H1 (cell line): ENCODE measurements around the gene CCDC9B. TPM values are rescaled to one million over a fixed set of nuclear protein-coding genes. Genes with fewer than 3 reads are reported as not detected.

ENCODE experiments used
- CTCF ChIA-PET: fragments of 300-600 bp; sonication (Branson Sonifier 250); formaldehyde crosslinking; loops from one replicate; lab custom pipeline; 2021; ENCODE audit not compliant: partially characterized antibody; lab: Charles Lee
- POLR2A ChIA-PET: fragments of 300-600 bp; sonication (Branson Sonifier 250); formaldehyde crosslinking; loops from one replicate; lab custom pipeline; 2021; ENCODE audit warnings: inconsistent platforms; ENCODE audit not compliant: partially characterized antibody; lab: Charles Lee
- DNase-seq, 2 experiments: peaks; one replicate each; pipeline versions ENCODE4 v3.0.0 to v3.0.0-alpha.2; 2010 to 2022; ENCODE audit warnings: low spot score in 2 of 2, low read depth in 1 of 2, mixed read lengths in 1 of 2
- FAIRE-seq: peaks from 2 replicates; lab custom pipeline; 2011; peaks lifted over from hg19 to GRCh38; lab: Jason Lieb, UNC
- H2AFZ ChIP-seq: 2 replicates; pipeline ENCODE4 v1.8.1; 2012; ENCODE audit warnings: low read length, inconsistent platforms
- H2AK5ac ChIP-seq: 2 replicates; pipeline ENCODE4 v1.6.1; 2013; ENCODE audit warnings: low read depth, low read length
- H2BK120ac ChIP-seq: replicated peaks from 2 replicates; pipeline ENCODE3; 2013; ENCODE audit warnings: low read depth, low read length, inconsistent platforms
- H2BK12ac ChIP-seq: 2 replicates; pipeline ENCODE4 v1.6.1; 2013; ENCODE audit warnings: low read depth, low read length
- H2BK15ac ChIP-seq: 2 replicates; pipeline ENCODE4 v1.6.1; 2013; ENCODE audit warnings: low read length
- H2BK20ac ChIP-seq: 2 replicates; pipeline ENCODE4 v1.6.1; 2013; ENCODE audit warnings: low read length
- H2BK5ac ChIP-seq: 2 replicates; pipeline ENCODE4 v1.6.1; 2013; ENCODE audit warnings: low read depth, low read length
- H3K14ac ChIP-seq: 2 replicates; pipeline ENCODE4 v1.6.1; 2013; ENCODE audit warnings: inconsistent platforms; ENCODE audit not compliant: insufficient read length
- H3K18ac ChIP-seq: 2 replicates; pipeline ENCODE4 v1.6.1; 2013; ENCODE audit warnings: low read length; ENCODE audit errors: extremely low read depth
- H3K23ac ChIP-seq: 2 replicates; pipeline ENCODE4 v1.6.1; 2013; ENCODE audit warnings: inconsistent platforms; ENCODE audit not compliant: insufficient read length
- H3K23me2 ChIP-seq: 2 replicates; pipeline ENCODE4 v1.6.1; 2013; ENCODE audit warnings: low read depth, low read length
- H3K27ac ChIP-seq: 2 replicates; pipeline ENCODE4 v1.6.1; 2011; ENCODE audit warnings: low read depth, low read length, inconsistent platforms
- H3K27me3 ChIP-seq, 4 experiments: replicated peaks in 1 of 4; 1 replicate in 1 of 4; 2 replicates in 3 of 4; pipeline versions ENCODE4 v1.6.1 to v1.8.1; 2011 to 2013; ENCODE audit warnings: low read length in 3 of 4, mild to moderate bottlenecking in 3 of 4, inconsistent platforms in 2 of 4, mixed read lengths in 2 of 4, moderate library complexity in 1 of 4; ENCODE audit not compliant: control insufficient read depth in 3 of 4, insufficient read depth in 3 of 4; ENCODE audit errors: extremely low read depth in 1 of 4
- H3K36me3 ChIP-seq, 4 experiments: 2 replicates each; pipeline versions ENCODE4 v1.6.1 to v1.8.1; 2011 to 2013; ENCODE audit warnings: mild to moderate bottlenecking in 4 of 4, low read length in 3 of 4, moderate library complexity in 2 of 4, control low read depth in 1 of 4, inconsistent platforms in 1 of 4; ENCODE audit not compliant: insufficient read depth in 4 of 4, control insufficient read depth in 2 of 4
- H3K4ac ChIP-seq: replicated peaks from 2 replicates; pipeline ENCODE3; 2013; ENCODE audit warnings: low read length, low read depth, mixed read lengths, inconsistent platforms; ENCODE audit not compliant: insufficient read length
- H3K4me1 ChIP-seq, 4 experiments: replicated peaks in 1 of 4; 1 replicate in 1 of 4; 2 replicates in 3 of 4; pipeline versions ENCODE4 v1.6.1 to v1.8.1; 2011 to 2013; ENCODE audit warnings: low read length in 3 of 4, inconsistent platforms in 2 of 4, mixed read lengths in 1 of 4; ENCODE audit not compliant: insufficient read depth in 4 of 4, control insufficient read depth in 3 of 4
- H3K4me2 ChIP-seq, 2 experiments: 2 replicates each; pipeline versions ENCODE4 v1.6.1 to v1.8.1; 2011 to 2013; ENCODE audit warnings: low read depth in 2 of 2, low read length in 2 of 2, control low read depth in 1 of 2, inconsistent platforms in 1 of 2, mild to moderate bottlenecking in 1 of 2; ENCODE audit not compliant: insufficient read depth in 1 of 2
- H3K4me3 ChIP-seq, 4 experiments: fragments of 200-600, 300-600 bp in 1 of 4; sonication (generic), shearing (Covaris generic), sonication (Bioruptor Twin) in 1 of 4; 2 replicates each; pipeline versions ENCODE4 v1.5.1 to v1.8.1; 2011 to 2016; ENCODE audit warnings: low read length in 4 of 4, low read depth in 3 of 4, control low read depth in 2 of 4, inconsistent platforms in 2 of 4, mild to moderate bottlenecking in 2 of 4, mixed read lengths in 1 of 4, moderate library complexity in 1 of 4; ENCODE audit not compliant: insufficient read depth in 2 of 4; ENCODE audit errors: extremely low read depth in 1 of 4
- H3K56ac ChIP-seq: replicated peaks from 2 replicates; pipeline ENCODE3; 2013; ENCODE audit warnings: low read depth, mild to moderate bottlenecking, mixed read lengths, low read length, inconsistent platforms; ENCODE audit not compliant: insufficient read length
- H3K79me1 ChIP-seq: 2 replicates; pipeline ENCODE4 v1.6.1; 2013; ENCODE audit warnings: low read depth, low read length, control low read depth
- H3K79me2 ChIP-seq, 2 experiments: 2 replicates each; pipeline versions ENCODE4 v1.6.1 to v1.8.1; 2012 to 2013; ENCODE audit warnings: low read length in 2 of 2, mild to moderate bottlenecking in 2 of 2, inconsistent platforms in 1 of 2; ENCODE audit not compliant: insufficient read depth in 2 of 2, control insufficient read depth in 1 of 2
- H3K9ac ChIP-seq, 4 experiments: replicated peaks in 1 of 4; 1 replicate in 1 of 4; 2 replicates in 3 of 4; pipeline versions ENCODE4 v1.6.1 to v1.8.1; 2011 to 2013; ENCODE audit warnings: low read depth in 3 of 4, low read length in 3 of 4, control low read depth in 2 of 4, mild to moderate bottlenecking in 2 of 4, moderate library complexity in 2 of 4, inconsistent platforms in 1 of 4; ENCODE audit errors: extremely low read depth in 1 of 4
- H3K9me3 ChIP-seq, 2 experiments: 2 replicates each; pipeline versions ENCODE4 v1.6.1 to v1.8.1; 2012 to 2013; ENCODE audit warnings: mild to moderate bottlenecking in 2 of 2, moderate library complexity in 2 of 2, control low read depth in 1 of 2, inconsistent platforms in 1 of 2, low read depth in 1 of 2, low read length in 1 of 2, mixed read lengths in 1 of 2; ENCODE audit not compliant: insufficient read depth in 2 of 2
- H4K20me1 ChIP-seq, 2 experiments: replicated peaks in 1 of 2; 2 replicates each; pipeline versions ENCODE3 to v1.8.1; 2011 to 2013; ENCODE audit warnings: inconsistent platforms in 2 of 2, low read length in 2 of 2, mild to moderate bottlenecking in 1 of 2; ENCODE audit not compliant: insufficient read depth in 2 of 2, control insufficient read depth in 1 of 2
- H4K5ac ChIP-seq: 2 replicates; pipeline ENCODE4 v1.6.1; 2013; ENCODE audit warnings: low read length, low read depth, mixed read lengths, inconsistent platforms; ENCODE audit not compliant: insufficient read length
- H4K8ac ChIP-seq: 2 replicates; pipeline ENCODE4 v1.8.0; 2013; ENCODE audit warnings: mild to moderate bottlenecking, moderate library complexity, low read length, inconsistent platforms; ENCODE audit not compliant: insufficient read depth; ENCODE audit errors: extremely low read depth
- H4K91ac ChIP-seq: replicated peaks from 2 replicates; pipeline ENCODE3; 2013; ENCODE audit warnings: low read length, mixed read lengths, inconsistent platforms; ENCODE audit not compliant: insufficient read length
- CBX5 ChIP-seq: fragments of 300-800, 300-1000 bp; sonication (generic); IDR thresholded peaks from 2 replicates; pipeline ENCODE4 v1.7.1; 2016; ENCODE audit warnings: antibody characterized with exemption, low read length, low read depth
- CEBPB ChIP-seq: IDR thresholded peaks from 2 replicates; pipeline ENCODE4 v1.6.1; 2012; ENCODE audit warnings: low read depth, low read length
- CTBP2 ChIP-seq: IDR thresholded peaks from 2 replicates; pipeline ENCODE4 v1.7.0; 2011; ENCODE audit warnings: borderline replicate concordance, mild to moderate bottlenecking, moderate library complexity, mixed read lengths, low read length; ENCODE audit not compliant: insufficient read depth, insufficient read length
- CTCF ChIP-seq, 3 experiments: IDR thresholded peaks; 1 replicate in 2 of 3; 2 replicates in 1 of 3; pipeline versions ENCODE4 v1.5.1 to v1.6.1; 2011; ENCODE audit warnings: low read length in 3 of 3, mild to moderate bottlenecking in 3 of 3, inconsistent platforms in 2 of 3, low read depth in 1 of 3, moderate library complexity in 1 of 3; ENCODE audit not compliant: insufficient read depth in 1 of 3; ENCODE audit errors: control extremely low read depth in 1 of 3
- EP300 ChIP-seq, 2 experiments: IDR thresholded peaks; 1 replicate in 1 of 2; 2 replicates in 1 of 2; pipeline ENCODE4 v1.6.1; 2011 to 2012; ENCODE audit warnings: low read depth in 2 of 2, low read length in 2 of 2, mild to moderate bottlenecking in 2 of 2, borderline replicate concordance in 1 of 2, inconsistent platforms in 1 of 2, moderate library complexity in 1 of 2
- FOSL1 ChIP-seq: IDR thresholded peaks from 2 replicates; pipeline ENCODE4 v1.6.1; 2011; ENCODE audit warnings: mild to moderate bottlenecking, low read depth, low read length, moderate library complexity; ENCODE audit not compliant: insufficient read depth
- JUND ChIP-seq: IDR thresholded peaks from 2 replicates; pipeline ENCODE4 v1.6.1; 2011; ENCODE audit warnings: mild to moderate bottlenecking, improper control_type of control experiment, low read length
- POU5F1 ChIP-seq: IDR thresholded peaks from 2 replicates; pipeline ENCODE4 v1.6.1; 2011; ENCODE audit warnings: low read depth, mild to moderate bottlenecking, low read length, moderate library complexity
- SP2 ChIP-seq: IDR thresholded peaks from 2 replicates; pipeline ENCODE4 v1.6.1; 2012; ENCODE audit warnings: mild to moderate bottlenecking, low read length, inconsistent platforms
- SP4 ChIP-seq: IDR thresholded peaks from 2 replicates; pipeline ENCODE4 v1.6.1; 2012; ENCODE audit warnings: low read length, inconsistent platforms
- TCF12 ChIP-seq: IDR thresholded peaks from 2 replicates; pipeline ENCODE4 v1.6.1; 2011; ENCODE audit warnings: low read depth, mild to moderate bottlenecking, low read length
- TEAD4 ChIP-seq: IDR thresholded peaks from 2 replicates; pipeline ENCODE4 v1.6.1; 2012; ENCODE audit warnings: low read depth, low read length, inconsistent platforms, mixed read lengths
- WGBS, 2 experiments: shearing (Covaris generic) in 1 of 2; methylation state at CpG; one replicate each; pipeline versions ENCODE4 v1.1.6 to v1.1.7; 2013 to 2015; ENCODE audit warnings: low lambda C conversion rate in 2 of 2, mixed read lengths in 2 of 2, inconsistent platforms in 1 of 2, low coverage in 1 of 2, missing lambda C conversion rate in 1 of 2; ENCODE audit not compliant: insufficient replicate concordance in 2 of 2, insufficient coverage in 1 of 2, insufficient read length in 1 of 2; ENCODE audit errors: extremely low coverage in 1 of 2, missing lambda C conversion rate in 1 of 2; 5-methylcytosine and 5-hydroxymethylcytosine counted together
- polyA plus RNA-seq, 7 experiments: library from polyadenylated mRNA; depleted of rRNA in 3 of 7; stranded (reverse) in 5 of 7; unstranded in 2 of 7; fragments of >200 nt in 5 of 7; fragments of 200-250 nt in 2 of 7; gene quantifications; 1 replicate in 5 of 7; 2 replicates in 1 of 7; 4 replicates in 1 of 7; pipeline versions ENCODE4 v1.2.1 to v1.2.3, GENCODE V29; 2011 to 2013; ENCODE audit warnings: missing spikeins in 2 of 7, mixed read lengths in 2 of 7
- total RNA-seq: library from RNA; stranded (reverse); fragmentation: NEBNext Ultra II Directional; extraction: Animal tissue kit (Norgen Biotek cat#: 25700); gene quantifications from 2 replicates; pipeline ENCODE4 v1.2.1, GENCODE V29; 2021

Gene CCDC9B
- total and polyA plus RNA-seq, 2 of the 8 experiments (the other 6 are each of a cell fraction or from before 2014, with no cell fraction given), result 0.45 to 0.78 TPM

DNA sequence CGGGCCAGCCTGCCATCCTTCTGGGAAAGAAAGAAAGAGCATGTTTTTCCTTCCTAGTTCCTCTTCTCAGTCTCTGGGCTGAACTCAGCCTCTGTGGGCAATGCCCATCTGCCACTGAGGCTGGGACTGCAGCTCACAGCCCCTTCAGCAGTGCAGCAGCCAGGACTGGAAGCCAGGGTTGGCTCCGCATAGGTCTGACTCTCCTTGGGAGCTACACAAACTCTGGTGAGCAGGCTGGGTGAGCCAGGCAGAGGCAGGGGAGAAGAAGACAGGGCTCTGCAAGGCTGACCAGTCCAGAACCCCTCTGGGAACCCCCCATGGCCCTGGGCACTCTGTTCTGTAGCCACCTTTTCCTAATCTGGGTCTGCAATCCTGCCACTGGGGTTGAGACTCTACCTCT lies 20.9 kb upstream of the CCDC9B start:
- CTCF ChIA-PET, result interaction anchor here (13.4 kb wide), 1 partner anchor 14 kb away, joined by 452 read pairs; the partner anchor contains the start of genes CCDC9B, DISP2 and PHGR1
- Histone ChIP-seq H3K4ac (no peak overlapping the region), H4K5ac (no peak overlapping the region), H3K18ac (no peak overlapping the region), H4K91ac (no peak overlapping the region), H3K56ac (no peak overlapping the region), H2BK15ac (no peak overlapping the region), H3K4me1 (peaks cover 0 to 10% (median 6%) of the 10 kb centered on the region in 4 experiments; a peak in 6 of 7 replicates), H3K79me1 (no peaks in the 10 kb centered on the region), H3K79me2 (no peaks in the 10 kb centered on the region), H4K8ac (no peak overlapping the region), H4K20me1 (peaks cover 0 to 2% of the 10 kb centered on the region in 2 experiments), H3K4me3 (no peak overlapping the region), H3K27ac (no peak overlapping the region), H2BK120ac (no peak overlapping the region), H3K36me3 (no peaks in the 10 kb centered on the region), H2AK5ac (no peak overlapping the region), H3K4me2 (no peak overlapping the region), H2AFZ (no peak overlapping the region), H2BK5ac (no peak overlapping the region), H2BK20ac (no peak overlapping the region), H3K14ac (no peak overlapping the region), H3K23me2 (peaks cover 9% of the 10 kb centered on the region), H3K9me3 (no peaks in the 10 kb centered on the region), H3K9ac (no peak overlapping the region), H2BK12ac (no peak overlapping the region), H3K27me3 (peaks cover 0 to 19% (median 7%) of the 10 kb centered on the region in 4 experiments; a peak in 4 of 7 replicates), H3K23ac (no peak overlapping the region)
- WGBS, 2 experiments, result 85% methylated on average over 2 of the region's 2 CpGs; no CpG with 5 or more reads in 1 of the 2 experiments
- no peak for FAIRE-seq
- POLR2A ChIA-PET, result interaction anchor here (1.3 to 1.6 kb wide), 2 partner anchors 21 to 49 kb away, joined by 3 read pairs; partner anchors contain the start of gene KNSTRN
- no peak for DNase-seq
- TF ChIP-seq SP4 (no peak), CBX5 (no peak), TEAD4 (no peak), EP300 (IDR thresholded peaks at IDR 0.05; ENCODE audit: borderline replicate concordance in 1 of 2, low read depth in 2 of 2, low read length in 2 of 2) (no peak), TCF12 (no peak), SP2 (no peak), JUND (no peak), POU5F1 (no peak), FOSL1 (no peak), CEBPB (no peak), CTCF (IDR thresholded peaks at IDR 0.05; ENCODE audit: control extremely low read depth in 1 of 3, insufficient read depth in 1 of 3, low read depth in 1 of 3, low read length in 3 of 3) (no peak), CTBP2 (no peak)
